GM12878 (cell line): ENCODE results near the gene IRF2. TPM values are rescaled to one million over a fixed set of nuclear protein-coding genes. Genes with fewer than 3 reads are reported as not detected.
A peak's percentile ranks its signal among the peaks of the same experiment; 100 is the strongest.

Experiments
- ATAC-seq: fragments of 200-7000 bp; cut with Tn5 transposase; 3 replicates; pipeline ENCODE4 v1.9.1; 2020; ENCODE audit warnings: mild to moderate bottlenecking, moderate library complexity
- BruUV-seq: library from RNA; stranded (reverse); fragments of 400-500 nt; replicated peaks from 2 replicates; lab custom pipeline; 2021; lab: Mats Ljungman, UMichigan
- CTCF ChIA-PET: fragments of 300-600 bp; sonication (Branson Sonifier 250); formaldehyde crosslinking; extraction: SDS; loops from one replicate; lab custom pipeline; 2021; ENCODE audit warnings: inconsistent platforms; lab: Yijun Ruan, JAX
- POLR2A ChIA-PET: fragments of 350-600 bp; formaldehyde crosslinking; extraction: SDS; loops from one replicate; lab custom pipeline; 2021; ENCODE audit warnings: inconsistent platforms; lab: Charles Lee
- RAD21 ChIA-PET: fragments of 300-600 bp; sonication (Branson Sonifier 250); formaldehyde crosslinking; loops from one replicate; lab custom pipeline; 2023; ENCODE audit warnings: antibody characterized with exemption; ENCODE audit not compliant: unreplicated experiment; lab: Charles Lee
- SMC1A ChIA-PET: fragments of 300-600 bp; sonication (Branson Sonifier 250); formaldehyde crosslinking; loops from one replicate; lab custom pipeline; 2023; ENCODE audit not compliant: unreplicated experiment, uncharacterized antibody; lab: Charles Lee
- DNase-seq: peaks from one replicate; pipeline ENCODE4 v3.0.0-alpha.2; 2011; ENCODE audit warnings: low read depth, low spot score
- FAIRE-seq: peaks from 3 replicates; lab custom pipeline; 2011; peaks lifted over from hg19 to GRCh38; lab: Jason Lieb, UNC
- H2AFZ ChIP-seq: 2 replicates; pipeline ENCODE4 v1.6.0; 2011; ENCODE audit warnings: low read depth, low read length, control low read depth; ENCODE audit not compliant: control insufficient read depth
- H3K27ac ChIP-seq: 2 replicates; pipeline ENCODE4 v1.5.1; 2011; ENCODE audit warnings: control low read depth; ENCODE audit not compliant: control insufficient read depth, insufficient read depth
- H3K27me3 ChIP-seq, 2 experiments: replicated peaks in 1 of 2; 2 replicates each; pipeline versions ENCODE4 v1.6.0 to v1.6.1; 2011; ENCODE audit warnings: low read length in 1 of 2; ENCODE audit not compliant: control insufficient read depth in 2 of 2, insufficient read depth in 2 of 2
- H3K36me3 ChIP-seq, 2 experiments: 2 replicates each; pipeline ENCODE4 v1.5.1; 2011; ENCODE audit warnings: low read length in 1 of 2; ENCODE audit not compliant: control insufficient read depth in 2 of 2, insufficient read depth in 2 of 2
- H3K4me1 ChIP-seq: 2 replicates; pipeline ENCODE4 v1.6.1; 2011; ENCODE audit warnings: mild to moderate bottlenecking, low read length, moderate library complexity, mixed read lengths; ENCODE audit not compliant: control insufficient read depth, insufficient read depth
- H3K4me2 ChIP-seq: 2 replicates; pipeline ENCODE4 v1.6.0; 2011; ENCODE audit warnings: control low read depth; ENCODE audit not compliant: control insufficient read depth, insufficient read depth
- H3K4me3 ChIP-seq: fragments of 200-600 bp; sonication (generic); 2 replicates; pipeline ENCODE4 v1.5.1; 2016
- H3K79me2 ChIP-seq: 2 replicates; pipeline ENCODE4 v1.6.0; 2011; ENCODE audit warnings: low read length; ENCODE audit not compliant: control insufficient read depth, insufficient read depth
- H3K9ac ChIP-seq: 2 replicates; pipeline ENCODE4 v1.8.0; 2011; ENCODE audit warnings: low read length, control low read depth, mixed read lengths; ENCODE audit not compliant: control insufficient read depth, insufficient read depth
- H3K9me3 ChIP-seq: replicated peaks from 3 replicates; pipeline ENCODE4 v1.5.1; 2011; ENCODE audit warnings: mild to moderate bottlenecking, low read length; ENCODE audit not compliant: control insufficient read depth, insufficient read depth
- H4K20me1 ChIP-seq: 2 replicates; pipeline ENCODE4 v1.6.0; 2011; ENCODE audit not compliant: control insufficient read depth, insufficient read depth
- ATF7 ChIP-seq: fragments of 450-650 bp; IDR thresholded peaks from 2 replicates; pipeline ENCODE4 v1.6.1; 2016; ENCODE audit warnings: low read depth, mild to moderate bottlenecking
- BCL11A ChIP-seq: IDR thresholded peaks from 2 replicates; pipeline ENCODE4 v1.6.1; 2011; ENCODE audit warnings: low read depth, low read length
- CBX5 ChIP-seq: sonication (generic); IDR thresholded peaks from 2 replicates; pipeline ENCODE4 v1.6.1; 2016; ENCODE audit warnings: low read depth, moderate library complexity, mild to moderate bottlenecking, inconsistent platforms
- CHD1 ChIP-seq: IDR thresholded peaks from 2 replicates; pipeline ENCODE4 v1.6.1; 2012; ENCODE audit warnings: low read depth, low read length, improper control_type of control experiment
- CHD4 ChIP-seq: fragments of 200-600 bp; sonication (generic); IDR thresholded peaks from 2 replicates; pipeline ENCODE4 v1.6.1; 2016; ENCODE audit warnings: mild to moderate bottlenecking
- GATAD2B ChIP-seq: fragments of 450-650 bp; conservative IDR thresholded peaks from 2 replicates; pipeline ENCODE4 v1.6.1; 2017; ENCODE audit warnings: low read depth, mild to moderate bottlenecking, moderate library complexity
- PAX8 ChIP-seq: fragments of 450-650 bp; IDR thresholded peaks from 2 replicates; pipeline ENCODE4 v1.6.1; 2017; ENCODE audit warnings: mild to moderate bottlenecking, moderate library complexity
- PML ChIP-seq: IDR thresholded peaks from 2 replicates; pipeline ENCODE4 v1.6.1; 2012; ENCODE audit warnings: low read length, inconsistent platforms
- SPI1 ChIP-seq: IDR thresholded peaks from 2 replicates; pipeline ENCODE4 v1.6.1; 2011; ENCODE audit warnings: low read depth, mild to moderate bottlenecking, low read length, moderate library complexity, borderline replicate concordance; ENCODE audit not compliant: insufficient read depth
- SRF ChIP-seq, 2 experiments: IDR thresholded peaks; 2 replicates each; pipeline ENCODE4 v1.6.1; 2011; ENCODE audit warnings: low read depth in 2 of 2, low read length in 2 of 2, mild to moderate bottlenecking in 1 of 2, moderate library complexity in 1 of 2
- STAT3 ChIP-seq: IDR thresholded peaks from 2 replicates; pipeline ENCODE4 v1.6.1; 2011; ENCODE audit warnings: low read depth, low read length, improper control_type of control experiment
- SUPT20H ChIP-seq: IDR thresholded peaks from 2 replicates; pipeline ENCODE4 v1.6.1; 2011; ENCODE audit warnings: low read depth, mild to moderate bottlenecking, low read length, moderate library complexity, borderline replicate concordance; ENCODE audit not compliant: control insufficient read depth
- TCF3 ChIP-seq: IDR thresholded peaks from 2 replicates; pipeline ENCODE4 v1.6.1; 2012; ENCODE audit warnings: low read depth, mild to moderate bottlenecking, low read length, borderline replicate concordance; ENCODE audit not compliant: insufficient read depth
- ZNF207 ChIP-seq: fragments of 450-650 bp; IDR thresholded peaks from 2 replicates; pipeline ENCODE4 v1.6.1; 2014; ENCODE audit warnings: antibody characterized with exemption, mild to moderate bottlenecking, borderline replicate concordance
- WGBS: methylation state at CpG from one replicate; pipeline ENCODE4 v1.1.6; 2016; ENCODE audit warnings: low lambda C conversion rate; ENCODE audit not compliant: insufficient replicate concordance, insufficient coverage; ENCODE audit errors: missing lambda C conversion rate; 5-methylcytosine and 5-hydroxymethylcytosine counted together
- in situ Hi-C: fragments of 300-500 bp; cut with MboI; formaldehyde crosslinking; loops from 9 replicates; pipeline ENCODE4 v1.14.3; 2018; ENCODE audit warnings: mixed read lengths
- intact Hi-C: fragments of 100-400 bp; cut with micrococcal nuclease; formaldehyde crosslinking; loops from one replicate; pipeline ENCODE4 v1.14.2; 2022; ENCODE audit not compliant: unreplicated experiment
- polyA plus RNA-seq, 11 experiments: library from polyadenylated mRNA; depleted of rRNA in 4 of 11; unstranded in 6 of 11; stranded (reverse) in 5 of 11; fragments of >200 nt; fragmentation: Nextera tagmentation in 4 of 11; fragmentation: Illumina TruSeq in 1 of 11; extraction: Ambion mirVana in 4 of 11; extraction: Trizol in 1 of 11; gene quantifications; 1 replicate in 1 of 11; 2 replicates in 10 of 11; pipeline versions ENCODE4 v1.2.1 to v1.2.3, GENCODE V29; 2011 to 2016; ENCODE audit warnings: inconsistent platforms in 2 of 11, missing spikeins in 2 of 11, low read depth in 1 of 11
- total RNA-seq, 4 experiments: library from RNA; depleted of rRNA in 3 of 4; stranded (reverse); fragments of >200 nt in 3 of 4; fragmentation: Illumina TruSeq in 1 of 4; extraction: Trizol in 1 of 4; gene quantifications; 2 replicates each; pipeline versions ENCODE4 v1.2.1 to v1.2.3, GENCODE V29; 2013 to 2021
- TF ChIP-seq, protein P1 (sequence below): fragments of 450-650 bp; IDR thresholded peaks from 2 replicates; pipeline ENCODE4 v1.6.1; 2014; ENCODE audit warnings: mild to moderate bottlenecking
- TF ChIP-seq, protein P2 (sequence below): fragments of 450-650 bp; IDR thresholded peaks from 2 replicates; pipeline ENCODE4 v1.6.1; 2016; ENCODE audit warnings: mild to moderate bottlenecking, moderate library complexity, borderline replicate concordance
- TF ChIP-seq, protein P3 (sequence below): IDR thresholded peaks from 2 replicates; pipeline ENCODE4 v1.6.1; 2011; ENCODE audit warnings: borderline replicate concordance, low read depth, mild to moderate bottlenecking, moderate library complexity, mixed read lengths, low read length; ENCODE audit not compliant: insufficient read depth; ENCODE audit errors: extremely low read length
- TF ChIP-seq, protein P4 (sequence below): IDR thresholded peaks from 2 replicates; pipeline ENCODE4 v1.6.1; 2011; ENCODE audit warnings: borderline replicate concordance, low read depth, mild to moderate bottlenecking, moderate library complexity, low read length; ENCODE audit not compliant: insufficient read depth, poor library complexity, severe bottlenecking

Gene IRF2
- total and polyA plus RNA-seq, 10 of the 15 experiments (the other 5 are each of a cell fraction or from before 2014, with no cell fraction given): 45.1 to 99.3 (median 58.9) TPM

DNA sequence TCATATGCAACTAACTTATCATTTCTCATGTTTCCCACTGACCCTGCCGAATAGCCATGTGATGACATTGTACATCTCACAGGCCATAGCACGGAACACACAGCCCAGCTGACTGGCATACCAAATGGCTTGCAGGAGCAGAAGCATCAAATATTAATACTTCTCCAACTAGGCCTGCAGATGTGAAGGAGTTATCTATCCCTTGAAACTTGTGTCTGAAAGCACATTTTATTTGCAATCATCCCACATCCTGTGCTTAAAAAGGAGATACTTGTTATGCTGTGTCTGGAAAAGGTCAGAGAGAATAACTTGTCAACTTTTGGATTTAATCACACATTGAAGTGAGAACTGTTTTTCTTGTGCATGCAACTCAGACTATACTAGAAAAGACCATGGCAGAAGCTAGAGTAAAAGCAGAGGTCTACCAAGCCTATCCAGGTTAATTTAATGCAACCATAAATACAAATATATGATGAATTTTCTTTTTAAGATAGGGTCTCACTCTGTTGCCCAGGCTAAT lies 100.4 kb downstream of the IRF2 start:
- CTCF ChIA-PET: no interaction called here
- no peak for TF ChIP-seq SRF (IDR thresholded peaks at IDR 0.05; ENCODE audit: low read depth in 2 of 2, low read length in 2 of 2)
- TF ChIP-seq STAT3: no peak
- TF ChIP-seq TCF3: no peak
- TF ChIP-seq, protein P1, sequence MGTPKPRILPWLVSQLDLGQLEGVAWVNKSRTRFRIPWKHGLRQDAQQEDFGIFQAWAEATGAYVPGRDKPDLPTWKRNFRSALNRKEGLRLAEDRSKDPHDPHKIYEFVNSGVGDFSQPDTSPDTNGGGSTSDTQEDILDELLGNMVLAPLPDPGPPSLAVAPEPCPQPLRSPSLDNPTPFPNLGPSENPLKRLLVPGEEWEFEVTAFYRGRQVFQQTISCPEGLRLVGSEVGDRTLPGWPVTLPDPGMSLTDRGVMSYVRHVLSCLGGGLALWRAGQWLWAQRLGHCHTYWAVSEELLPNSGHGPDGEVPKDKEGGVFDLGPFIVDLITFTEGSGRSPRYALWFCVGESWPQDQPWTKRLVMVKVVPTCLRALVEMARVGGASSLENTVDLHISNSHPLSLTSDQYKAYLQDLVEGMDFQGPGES: no peak
- TF ChIP-seq, protein P2, sequence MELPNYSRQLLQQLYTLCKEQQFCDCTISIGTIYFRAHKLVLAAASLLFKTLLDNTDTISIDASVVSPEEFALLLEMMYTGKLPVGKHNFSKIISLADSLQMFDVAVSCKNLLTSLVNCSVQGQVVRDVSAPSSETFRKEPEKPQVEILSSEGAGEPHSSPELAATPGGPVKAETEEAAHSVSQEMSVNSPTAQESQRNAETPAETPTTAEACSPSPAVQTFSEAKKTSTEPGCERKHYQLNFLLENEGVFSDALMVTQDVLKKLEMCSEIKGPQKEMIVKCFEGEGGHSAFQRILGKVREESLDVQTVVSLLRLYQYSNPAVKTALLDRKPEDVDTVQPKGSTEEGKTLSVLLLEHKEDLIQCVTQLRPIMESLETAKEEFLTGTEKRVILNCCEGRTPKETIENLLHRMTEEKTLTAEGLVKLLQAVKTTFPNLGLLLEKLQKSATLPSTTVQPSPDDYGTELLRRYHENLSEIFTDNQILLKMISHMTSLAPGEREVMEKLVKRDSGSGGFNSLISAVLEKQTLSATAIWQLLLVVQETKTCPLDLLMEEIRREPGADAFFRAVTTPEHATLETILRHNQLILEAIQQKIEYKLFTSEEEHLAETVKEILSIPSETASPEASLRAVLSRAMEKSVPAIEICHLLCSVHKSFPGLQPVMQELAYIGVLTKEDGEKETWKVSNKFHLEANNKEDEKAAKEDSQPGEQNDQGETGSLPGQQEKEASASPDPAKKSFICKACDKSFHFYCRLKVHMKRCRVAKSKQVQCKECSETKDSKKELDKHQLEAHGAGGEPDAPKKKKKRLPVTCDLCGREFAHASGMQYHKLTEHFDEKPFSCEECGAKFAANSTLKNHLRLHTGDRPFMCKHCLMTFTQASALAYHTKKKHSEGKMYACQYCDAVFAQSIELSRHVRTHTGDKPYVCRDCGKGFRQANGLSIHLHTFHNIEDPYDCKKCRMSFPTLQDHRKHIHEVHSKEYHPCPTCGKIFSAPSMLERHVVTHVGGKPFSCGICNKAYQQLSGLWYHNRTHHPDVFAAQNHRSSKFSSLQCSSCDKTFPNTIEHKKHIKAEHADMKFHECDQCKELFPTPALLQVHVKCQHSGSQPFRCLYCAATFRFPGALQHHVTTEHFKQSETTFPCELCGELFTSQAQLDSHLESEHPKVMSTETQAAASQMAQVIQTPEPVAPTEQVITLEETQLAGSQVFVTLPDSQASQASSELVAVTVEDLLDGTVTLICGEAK: no peak
- no peak for TF ChIP-seq GATAD2B
- TF ChIP-seq PAX8: no peak
- TF ChIP-seq, protein P3, sequence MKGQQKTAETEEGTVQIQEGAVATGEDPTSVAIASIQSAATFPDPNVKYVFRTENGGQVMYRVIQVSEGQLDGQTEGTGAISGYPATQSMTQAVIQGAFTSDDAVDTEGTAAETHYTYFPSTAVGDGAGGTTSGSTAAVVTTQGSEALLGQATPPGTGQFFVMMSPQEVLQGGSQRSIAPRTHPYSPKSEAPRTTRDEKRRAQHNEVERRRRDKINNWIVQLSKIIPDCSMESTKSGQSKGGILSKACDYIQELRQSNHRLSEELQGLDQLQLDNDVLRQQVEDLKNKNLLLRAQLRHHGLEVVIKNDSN: no peak
- no peak for TF ChIP-seq ZNF207
- no peak for TF ChIP-seq CHD1
- no peak for TF ChIP-seq SUPT20H
- no peak for TF ChIP-seq ATF7
- TF ChIP-seq CHD4: no peak
- TF ChIP-seq, protein P4, sequence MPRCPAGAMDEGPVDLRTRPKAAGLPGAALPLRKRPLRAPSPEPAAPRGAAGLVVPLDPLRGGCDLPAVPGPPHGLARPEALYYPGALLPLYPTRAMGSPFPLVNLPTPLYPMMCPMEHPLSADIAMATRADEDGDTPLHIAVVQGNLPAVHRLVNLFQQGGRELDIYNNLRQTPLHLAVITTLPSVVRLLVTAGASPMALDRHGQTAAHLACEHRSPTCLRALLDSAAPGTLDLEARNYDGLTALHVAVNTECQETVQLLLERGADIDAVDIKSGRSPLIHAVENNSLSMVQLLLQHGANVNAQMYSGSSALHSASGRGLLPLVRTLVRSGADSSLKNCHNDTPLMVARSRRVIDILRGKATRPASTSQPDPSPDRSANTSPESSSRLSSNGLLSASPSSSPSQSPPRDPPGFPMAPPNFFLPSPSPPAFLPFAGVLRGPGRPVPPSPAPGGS: no peak
- TF ChIP-seq CBX5: no peak
- no peak for TF ChIP-seq PML
- TF ChIP-seq SPI1: no peak
- TF ChIP-seq BCL11A: no peak

More for the DNA sequence above, 100.4 kb downstream of the IRF2 start:
- 100% methylated on average over 2 of the region's 2 CpGs for WGBS
- ChIA-PET RAD21 (no interaction called here), SMC1A (interaction anchor here (1.4 kb wide), 1 partner anchor 10 kb away, joined by 3 read pairs; no protein-coding TSS in a partner anchor), POLR2A (no interaction called here)
- no peak overlapping the region for H2AFZ ChIP-seq
- no peak overlapping the region for H3K4me3 ChIP-seq
- BruUV-seq: no TSS peak
- intact Hi-C loops (no loop called here), in situ Hi-C loops (no loop called here)
- H3K27me3 ChIP-seq: no peaks in the 10 kb centered on the region
- H3K9ac ChIP-seq: no peak overlapping the region
- H3K4me2 ChIP-seq: no peak overlapping the region
- peak; percentile 7 for FAIRE-seq
- DNase-seq: no peak
- no peak overlapping the region for H3K27ac ChIP-seq
- H3K4me1 ChIP-seq: no peaks in the 10 kb centered on the region
- no peaks in the 10 kb centered on the region for H4K20me1 ChIP-seq
- no peaks in the 10 kb centered on the region for H3K79me2 ChIP-seq
- no peak for ATAC-seq
- H3K36me3 ChIP-seq: no peaks in the 10 kb centered on the region
- peaks cover 8% of the 10 kb centered on the region; the same call in 2 of the 3 replicates for H3K9me3 ChIP-seq
